HuH-7 (cell line): ENCODE results near the gene SRC.

ENCODE experiments used
- DNase-seq: peaks from one replicate; pipeline ENCODE4 v3.0.0; 2011; ENCODE audit warnings: low spot score

SRC gene

DNA sequence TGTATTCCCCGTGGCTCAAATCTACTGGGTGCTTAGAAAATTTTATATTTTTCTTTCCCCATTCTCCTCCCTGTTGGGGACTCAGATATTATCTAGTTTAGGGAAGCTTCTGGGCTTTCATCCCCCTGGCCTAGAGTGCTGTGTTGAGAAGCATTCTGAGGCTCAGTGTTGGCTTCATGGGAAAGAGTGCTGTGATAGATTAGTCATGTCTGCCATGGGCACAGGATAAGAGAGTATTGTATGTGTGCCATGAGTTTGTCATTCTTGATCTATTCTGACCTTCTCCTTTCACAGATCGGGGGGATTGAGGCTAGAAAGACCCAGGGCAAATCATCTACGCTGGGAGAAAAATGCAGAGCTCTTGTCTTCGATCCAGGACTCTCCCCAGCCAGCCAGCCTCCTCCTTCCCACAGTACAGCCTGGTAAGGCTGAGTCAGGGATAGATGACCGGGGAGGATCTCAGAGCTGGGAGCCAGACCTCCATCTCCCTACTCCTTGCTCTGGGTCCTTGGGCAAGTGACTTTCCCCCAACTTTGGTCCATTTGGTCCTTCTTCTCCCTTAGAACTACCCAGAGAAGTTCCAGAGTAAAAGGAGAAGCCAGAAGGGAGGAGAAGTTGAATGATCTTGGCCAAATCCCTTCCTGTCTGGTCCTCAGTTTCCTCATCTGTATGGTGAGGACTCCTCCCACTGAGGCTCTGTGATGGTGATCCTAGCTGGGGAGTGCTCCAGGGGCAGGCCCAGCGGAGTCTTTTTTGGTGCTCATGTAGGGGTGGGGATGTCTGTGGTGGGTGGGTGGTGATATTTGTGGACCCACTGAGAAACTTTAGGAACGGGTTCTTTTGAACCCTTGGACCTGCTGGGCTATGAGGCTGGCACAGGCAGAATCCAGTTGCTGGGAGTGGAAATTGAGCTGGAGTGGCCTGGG, 5.0 kb downstream of the SRC start:
- no peak for DNase-seq

DNA sequence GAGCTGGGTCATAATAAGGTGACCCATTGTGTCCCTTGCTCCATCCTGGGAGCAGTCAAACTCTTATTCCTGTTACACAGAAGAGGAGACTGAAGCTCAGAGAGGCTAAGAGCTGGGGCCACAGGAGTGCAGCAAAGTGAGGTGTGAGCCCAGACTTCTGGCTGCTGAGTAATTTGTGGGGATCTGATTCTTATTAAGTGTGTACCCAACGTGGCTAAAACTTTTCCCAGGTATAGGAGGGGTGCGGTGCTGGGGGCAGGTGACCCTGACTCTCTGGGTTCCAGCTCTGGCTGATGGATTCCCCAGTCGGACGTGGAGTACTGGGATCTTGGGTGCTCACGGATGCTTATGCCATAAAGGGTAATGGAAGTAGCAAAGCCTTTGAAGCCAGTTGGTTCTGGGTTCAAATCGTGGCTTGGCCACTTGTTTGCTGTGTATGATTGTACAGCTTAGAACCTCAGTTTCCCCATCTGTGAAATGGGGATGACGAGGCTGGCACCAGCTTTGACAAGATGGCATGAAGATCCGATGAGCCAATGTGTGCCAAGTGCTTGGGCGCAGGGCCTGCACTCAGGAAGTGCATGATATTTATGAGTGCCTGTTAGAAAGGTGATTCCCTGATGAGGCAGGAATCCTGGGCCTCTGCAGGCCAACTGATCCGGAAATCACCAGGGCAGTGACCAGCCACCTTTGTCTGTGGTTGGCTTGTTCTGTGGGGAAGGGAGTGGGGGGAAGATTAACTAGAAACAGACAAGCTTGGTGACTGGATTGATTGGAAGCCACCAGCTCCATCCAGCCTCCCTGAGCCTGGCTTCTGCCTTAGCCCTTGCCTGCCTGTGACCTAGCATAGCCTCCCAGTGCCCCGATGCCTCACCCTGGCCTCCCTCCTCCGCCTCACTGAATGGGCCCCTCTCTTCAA, 6.0 kb downstream of the SRC start:
- DNase-seq = no peak

DNA sequence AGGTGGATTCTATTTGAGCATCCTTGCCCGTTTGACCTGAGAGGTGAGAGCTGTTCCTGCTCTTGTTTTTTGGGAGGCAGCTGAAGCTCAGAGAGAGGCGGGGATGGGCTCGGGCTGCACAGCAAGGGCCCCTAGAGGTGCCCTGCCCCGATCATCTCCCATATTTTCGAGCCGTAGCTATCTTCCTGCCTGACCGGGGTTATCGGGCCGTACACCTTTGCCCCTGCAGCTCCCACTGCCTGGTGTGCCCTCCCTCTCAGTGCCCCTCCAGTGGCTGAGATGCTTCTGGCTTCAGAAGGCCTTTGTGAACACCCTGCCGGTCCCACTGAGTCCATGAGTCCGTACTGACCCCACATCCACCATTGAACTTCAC, 6.7 kb downstream of the SRC start:
- DNase-seq = no peak

DNA sequence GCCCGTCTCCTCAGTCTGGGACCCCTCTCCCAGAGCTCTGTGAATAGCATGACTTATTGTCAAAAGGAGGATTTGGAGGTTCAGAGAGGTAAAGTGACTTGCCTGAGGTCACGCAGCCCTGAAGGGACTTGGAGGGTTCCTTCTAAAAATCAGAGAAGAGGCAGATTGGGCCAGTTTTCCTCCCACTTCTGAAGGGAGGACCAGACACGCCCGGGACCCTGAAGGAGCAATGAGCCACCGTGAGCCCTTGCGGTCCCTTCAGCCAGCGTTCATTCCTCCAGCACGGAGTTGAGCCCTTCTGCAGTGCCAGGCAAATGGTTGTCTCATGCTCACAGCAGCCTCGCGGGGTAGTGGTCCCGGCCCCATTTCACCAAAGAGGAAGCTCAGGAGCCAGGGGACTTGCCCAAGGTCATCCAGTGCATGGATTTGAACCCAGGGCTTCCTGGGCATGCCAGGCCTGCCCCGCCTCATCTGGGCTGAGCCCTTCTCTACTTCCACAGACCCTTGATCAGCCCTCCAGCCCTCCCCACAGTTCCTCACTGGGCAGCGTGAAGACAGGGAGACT, 7.4 kb downstream of the SRC start:
- no peak for DNase-seq

DNA sequence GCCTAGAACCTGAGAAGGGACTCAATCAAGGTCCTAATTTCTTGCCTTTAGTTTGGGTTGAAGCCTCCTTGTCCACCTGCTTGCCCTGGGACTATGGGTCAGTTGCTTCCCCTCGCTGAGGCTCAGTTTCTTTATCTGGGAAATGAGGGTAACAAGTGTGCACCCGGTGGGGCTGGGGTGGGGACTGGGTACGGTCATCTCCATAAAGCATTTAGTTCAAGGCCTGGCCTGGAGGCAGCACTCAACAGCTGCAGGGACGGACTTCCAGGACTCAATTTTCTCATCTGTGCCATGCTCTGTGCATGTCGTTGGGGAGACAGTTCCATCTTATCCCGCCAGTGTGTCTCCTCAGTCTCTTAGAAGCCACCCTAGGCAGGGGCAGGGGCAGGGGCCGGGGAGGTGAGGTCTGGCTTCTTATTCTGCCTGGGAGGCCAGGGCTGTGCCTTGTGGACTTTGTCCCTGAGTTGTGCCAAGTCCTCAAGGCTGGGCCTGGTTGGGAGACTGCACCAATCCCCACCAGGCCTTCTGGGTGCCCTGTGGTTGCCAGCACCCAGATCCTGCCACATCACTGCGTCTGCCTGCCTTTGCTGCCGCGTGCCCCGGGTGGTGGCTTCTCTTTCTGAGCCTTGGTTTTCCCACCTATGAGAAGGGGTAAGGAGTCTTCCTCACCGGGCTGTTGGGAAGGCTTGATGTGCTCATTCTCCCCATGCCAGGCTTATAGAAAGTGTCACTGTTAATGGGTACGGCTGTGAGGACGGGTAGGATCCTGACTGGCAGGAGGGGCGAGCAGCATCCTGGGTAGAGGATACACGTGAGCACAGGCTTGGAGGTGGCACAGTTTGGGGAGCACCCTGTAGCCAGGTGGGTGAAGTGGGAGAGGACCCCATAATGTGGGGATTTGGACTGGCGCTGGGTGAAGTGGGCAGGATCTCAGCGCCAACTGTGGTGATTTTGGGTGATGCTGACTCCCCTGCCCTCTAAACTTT, 8.6 kb downstream of the SRC start:
- no peak for DNase-seq

DNA sequence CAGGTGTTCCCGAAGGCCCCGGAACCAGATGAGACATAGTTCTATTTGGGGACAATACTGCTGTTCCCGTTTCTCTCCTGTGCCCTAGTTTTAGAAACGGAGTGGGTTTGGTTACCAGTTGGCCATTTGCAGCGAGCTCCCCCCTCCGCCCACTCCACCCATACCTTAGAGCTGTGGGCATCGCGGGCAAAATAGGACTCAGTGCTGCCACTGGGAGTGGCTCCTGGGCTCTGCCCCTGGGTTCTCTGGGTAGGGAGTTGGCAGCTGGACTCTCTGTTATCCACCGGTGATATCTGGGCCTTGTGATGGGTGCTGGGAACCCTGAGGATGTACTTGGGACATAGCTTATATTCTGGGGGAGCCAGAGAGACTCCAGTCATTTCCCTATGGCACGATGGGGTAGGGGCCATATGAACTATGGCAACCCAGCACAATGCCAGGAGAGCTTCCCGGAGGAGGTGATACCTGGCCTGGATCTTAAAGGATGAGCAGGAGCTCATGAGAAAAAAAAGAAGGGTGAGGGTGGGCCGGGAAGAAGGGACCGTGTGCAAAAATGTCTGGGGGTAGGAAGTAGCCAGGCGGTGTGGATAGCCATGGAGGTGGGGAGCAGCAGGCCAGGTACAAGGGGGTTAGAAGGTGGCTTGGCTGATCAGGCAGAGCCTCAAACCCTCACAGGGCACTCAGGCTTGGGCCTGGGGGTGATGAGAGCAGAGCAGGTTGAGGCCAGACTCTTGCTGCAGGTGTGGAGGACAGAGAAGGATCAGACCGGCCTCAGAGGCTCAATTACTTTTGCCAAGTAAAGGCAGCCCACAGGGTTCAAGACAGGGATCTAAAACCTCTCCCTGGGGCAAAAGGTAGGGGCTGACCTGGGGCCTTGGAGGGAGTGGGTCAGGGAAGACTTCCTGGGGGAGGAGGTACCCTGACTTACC, 9.6 kb downstream of the SRC start:
- DNase-seq = no peak

DNA sequence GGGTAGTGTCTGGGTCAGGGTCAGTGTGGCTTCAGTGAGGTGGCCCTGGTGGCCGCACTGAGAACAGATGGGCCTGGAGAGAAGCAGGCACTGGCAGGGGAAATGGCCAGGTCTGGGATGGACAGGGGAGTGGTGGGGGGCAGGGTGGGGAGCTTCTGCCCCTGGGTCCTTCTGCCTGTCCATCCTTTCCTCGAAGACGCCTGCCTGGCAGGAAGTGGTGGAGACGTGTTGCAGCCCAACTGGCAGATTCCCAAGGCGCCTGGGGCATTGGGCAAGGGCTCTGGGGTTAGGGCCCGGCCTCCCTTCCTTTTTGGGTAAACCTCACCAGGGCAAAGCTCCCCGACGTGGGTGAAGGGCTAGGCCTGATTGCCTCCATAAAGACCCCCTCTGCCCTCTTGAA, 10.4 kb downstream of the SRC start:
- no peak for DNase-seq

DNA sequence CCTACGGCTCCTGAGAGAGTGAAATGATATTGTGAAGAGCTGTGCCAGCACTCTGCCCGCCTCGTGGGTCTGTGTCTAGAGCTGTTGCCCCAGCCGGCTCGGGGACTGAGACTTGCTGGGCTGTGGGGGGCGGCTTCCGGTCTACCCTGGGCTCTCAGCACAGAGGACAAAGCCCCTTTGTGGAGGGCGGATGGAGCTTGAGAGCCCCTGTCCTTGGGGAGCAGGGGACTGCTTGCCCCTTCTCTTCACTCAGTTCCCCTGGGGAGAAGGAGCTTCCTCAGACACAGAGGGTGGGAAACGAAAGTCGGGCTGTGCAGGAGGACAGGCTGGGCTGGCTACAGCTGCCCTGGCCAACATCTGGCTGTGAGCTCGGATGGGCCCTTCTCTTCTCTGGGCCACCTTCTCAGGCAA, 11.0 kb downstream of the SRC start:
- no peak for DNase-seq

DNA sequence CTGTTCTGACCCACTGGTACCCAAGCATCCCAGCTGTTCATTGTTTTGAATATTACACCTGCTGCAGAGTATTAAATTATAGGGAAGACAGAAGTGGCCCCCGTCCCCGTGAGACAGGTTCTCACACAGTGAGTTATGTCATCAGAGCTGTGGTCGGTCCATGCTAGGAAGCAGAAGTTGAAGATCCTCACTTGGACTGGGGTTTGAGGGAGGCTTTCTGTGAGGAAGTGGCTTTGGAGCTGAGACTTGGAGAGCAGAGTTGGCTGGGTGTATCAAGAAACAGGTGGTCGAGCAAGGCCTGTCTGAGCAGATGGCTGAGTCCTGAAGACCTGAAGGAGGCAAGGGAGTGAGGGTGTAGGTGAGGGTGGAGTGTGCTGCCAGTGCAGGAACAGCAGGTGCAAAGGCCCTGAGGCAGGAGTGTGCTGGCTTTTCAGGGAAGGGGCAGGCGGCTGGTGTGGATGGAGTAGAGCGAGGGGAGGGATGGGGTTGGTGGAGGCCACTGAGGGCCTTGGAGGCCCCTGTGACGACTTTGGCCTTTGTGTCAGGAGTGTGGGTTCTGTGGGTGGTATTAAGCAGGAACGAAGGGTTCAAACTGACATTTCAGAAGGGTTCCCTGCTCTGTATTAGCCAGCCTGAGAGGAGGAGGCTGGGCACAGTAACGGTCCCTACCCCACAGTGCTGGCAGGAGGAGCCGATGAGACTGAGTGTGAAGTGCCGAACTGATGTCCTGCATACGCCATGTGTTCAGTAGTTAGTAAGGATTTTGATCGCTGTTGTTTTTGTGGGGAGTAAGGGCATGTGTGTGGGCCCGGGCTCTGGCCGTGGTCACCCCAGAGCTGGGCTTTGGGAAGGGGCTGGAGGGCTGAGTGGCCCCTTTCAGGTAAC, 11.8 kb downstream of the SRC start:
- no peak for DNase-seq

DNA sequence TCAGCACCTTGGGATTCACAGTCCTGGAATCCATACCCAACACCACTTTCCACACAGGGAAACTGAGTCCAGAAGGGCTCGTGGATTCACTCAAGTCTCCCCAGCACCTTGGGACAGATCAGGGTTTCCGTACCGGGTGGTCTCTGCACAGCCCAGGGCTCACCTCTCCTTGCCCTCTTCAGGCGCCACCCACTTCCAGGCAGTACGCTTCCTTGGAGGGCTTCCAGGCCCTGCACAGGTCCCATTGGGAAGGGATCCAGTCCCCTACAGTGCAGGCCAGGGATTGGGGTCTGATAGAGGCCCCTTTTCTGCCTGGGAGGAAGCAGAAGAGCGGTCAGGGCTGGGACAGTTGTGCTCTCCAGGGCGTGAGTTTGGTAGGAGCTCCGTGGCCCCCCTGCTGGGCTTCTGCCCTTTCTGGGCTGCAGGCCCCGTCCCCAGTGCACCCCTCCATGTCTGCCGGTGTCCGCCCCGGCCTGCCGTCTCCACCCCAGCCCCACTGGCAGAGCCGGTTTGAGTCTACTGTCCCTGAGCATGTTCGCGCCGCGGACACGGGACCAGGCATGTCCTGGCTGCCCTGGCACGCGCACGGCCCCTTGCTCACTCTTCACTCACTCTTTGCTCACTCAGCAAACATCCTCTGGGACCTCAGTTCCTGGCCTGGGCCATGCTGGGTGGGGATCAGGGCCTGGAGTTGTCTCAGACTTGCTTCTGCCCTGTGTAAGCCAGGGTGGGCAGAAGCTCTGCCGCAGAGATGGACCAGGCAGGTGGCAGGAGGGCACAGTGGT, 12.6 kb downstream of the SRC start:
- no peak for DNase-seq

DNA sequence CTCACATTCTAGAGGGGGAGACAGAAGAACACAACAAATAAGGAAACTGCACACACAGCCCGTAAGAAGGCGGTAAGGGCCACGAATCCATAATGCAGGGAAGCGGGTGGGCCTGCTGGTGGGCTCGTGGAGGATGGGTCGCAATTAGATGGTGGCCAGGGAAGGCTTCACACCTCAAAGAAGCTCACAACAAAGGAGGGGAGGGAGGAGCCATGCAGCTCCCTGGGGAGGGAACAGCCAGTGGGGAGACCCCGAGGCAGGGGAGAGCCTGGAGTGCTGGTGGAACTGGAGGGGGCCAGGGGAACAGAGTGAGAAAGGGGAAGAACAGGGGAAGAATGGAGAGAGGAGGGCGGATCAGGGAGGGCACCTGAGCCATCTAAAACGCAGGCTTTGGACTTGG, 13.4 kb downstream of the SRC start:
- DNase-seq = no peak

DNA sequence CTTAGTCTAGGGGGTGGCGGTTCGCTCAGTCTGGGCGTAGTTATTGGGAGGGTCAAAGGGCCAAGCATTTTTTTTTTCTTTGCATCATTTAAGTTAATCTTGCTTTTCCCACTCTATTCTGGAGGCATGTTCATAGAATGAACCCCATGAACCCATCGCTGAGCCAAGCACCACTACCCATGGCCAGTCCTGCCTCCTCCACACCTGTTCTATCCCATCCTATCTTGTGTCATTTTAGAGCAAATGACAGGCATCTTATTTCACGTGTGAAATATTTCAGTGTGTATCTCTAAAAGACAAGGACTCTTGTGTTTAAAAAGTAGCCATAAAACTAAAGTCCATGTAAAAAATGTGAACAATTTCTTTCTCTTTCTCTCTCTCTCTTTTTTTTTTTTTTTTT, 13.9 kb downstream of the SRC start:
- no peak for DNase-seq

DNA sequence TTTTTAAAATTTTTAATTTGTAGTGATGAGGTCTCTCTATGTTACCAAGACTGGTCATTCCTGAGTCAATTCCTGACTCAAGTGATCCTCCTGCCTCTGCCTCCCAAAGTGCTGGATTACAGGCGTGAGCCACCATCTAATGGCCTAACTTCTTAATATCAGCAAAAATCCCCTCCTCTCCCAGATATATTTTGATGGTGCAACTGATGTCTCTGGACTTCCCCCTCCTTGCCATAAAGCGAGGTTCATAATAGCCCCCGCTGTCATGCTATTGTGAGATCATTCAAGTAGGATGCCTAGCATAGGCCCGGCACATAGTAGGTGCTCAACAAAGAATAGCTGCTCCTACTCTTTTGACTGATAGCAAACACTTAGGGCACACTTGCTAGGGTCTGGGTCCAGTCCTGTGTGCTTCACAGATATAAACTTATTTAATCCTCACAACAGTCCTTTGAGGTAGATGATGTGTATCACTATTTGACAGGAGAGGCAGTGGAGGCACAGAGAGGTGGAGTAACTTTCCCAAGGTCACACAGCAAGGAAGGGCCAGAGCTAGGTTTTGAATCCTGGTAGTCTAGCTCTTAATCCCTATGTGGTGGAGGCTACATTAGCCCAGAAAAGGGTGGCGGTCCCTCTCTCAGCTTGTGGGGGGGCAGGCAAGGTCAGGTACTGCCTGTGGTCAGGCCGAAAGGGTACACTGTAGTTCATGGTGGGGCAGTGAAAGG, 14.6 kb downstream of the SRC start:
- DNase-seq = no peak

DNA sequence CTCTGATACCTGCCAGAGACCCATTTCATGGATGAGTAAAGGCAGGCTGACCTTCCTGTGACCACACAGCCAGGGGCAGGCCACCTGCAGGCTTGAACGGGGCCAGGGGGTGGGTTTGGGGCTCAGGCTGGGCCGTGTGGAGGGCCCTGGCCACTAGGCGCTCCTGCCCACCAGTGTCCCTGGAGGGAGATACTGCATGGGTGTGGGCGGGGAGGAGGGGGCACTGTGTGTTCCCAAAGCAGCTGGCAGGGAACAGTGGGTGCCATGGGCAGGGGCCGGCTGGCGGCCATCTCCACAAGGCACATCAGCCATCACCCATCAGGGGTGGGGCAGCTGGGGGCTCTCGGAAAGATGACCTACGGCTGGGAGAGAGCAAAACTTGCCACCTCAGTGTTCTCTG, 15.4 kb downstream of the SRC start:
- no peak for DNase-seq

DNA sequence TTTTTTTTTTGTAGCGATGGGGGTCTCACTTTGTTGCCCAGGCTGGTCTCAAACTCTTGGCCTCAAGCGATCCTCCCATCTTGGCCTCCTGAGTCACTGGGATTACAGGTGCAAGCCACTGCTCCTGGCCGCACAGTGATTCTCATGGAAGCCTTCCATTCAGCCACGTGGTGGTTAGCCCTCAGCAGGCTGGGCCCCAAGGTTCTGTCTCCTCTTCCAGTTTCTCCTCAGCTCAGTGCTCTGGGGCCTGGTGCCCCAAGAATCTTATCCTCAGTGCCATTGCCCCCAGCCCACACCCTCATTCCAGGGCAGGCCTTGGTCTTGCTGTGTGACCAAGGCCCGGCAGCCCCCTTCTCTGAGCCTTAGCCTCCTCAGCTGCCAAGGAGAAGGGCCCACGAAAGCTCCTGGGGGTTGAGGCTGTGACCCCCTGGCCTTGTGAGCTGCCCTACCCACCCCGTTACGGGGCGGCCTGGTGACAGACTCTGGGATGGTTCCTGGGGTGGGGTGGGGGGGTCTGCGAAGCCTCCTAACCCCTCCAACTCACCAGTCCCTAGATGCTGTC, 16.4 kb downstream of the SRC start:
- no peak for DNase-seq

DNA sequence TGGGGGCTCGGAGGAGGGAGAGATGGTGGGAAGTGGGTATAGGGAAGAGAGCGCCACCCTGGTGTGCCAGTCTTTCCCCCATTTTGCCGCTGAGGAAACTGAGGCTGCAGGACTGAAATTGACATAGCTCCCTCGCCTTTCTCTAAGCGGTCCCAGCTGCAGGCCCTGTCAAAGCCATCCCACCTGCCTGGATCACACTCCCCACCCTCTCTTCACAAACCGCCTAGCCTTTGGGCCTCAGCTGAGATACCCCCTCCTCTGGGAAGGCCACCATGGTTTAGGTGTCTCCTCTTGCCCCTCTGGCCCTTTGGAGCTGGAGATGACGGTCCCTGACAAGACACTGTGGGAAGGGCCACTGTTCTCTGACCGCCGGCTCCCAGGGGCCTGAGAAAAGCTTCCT, 16.9 kb downstream of the SRC start:
- no peak for DNase-seq

DNA sequence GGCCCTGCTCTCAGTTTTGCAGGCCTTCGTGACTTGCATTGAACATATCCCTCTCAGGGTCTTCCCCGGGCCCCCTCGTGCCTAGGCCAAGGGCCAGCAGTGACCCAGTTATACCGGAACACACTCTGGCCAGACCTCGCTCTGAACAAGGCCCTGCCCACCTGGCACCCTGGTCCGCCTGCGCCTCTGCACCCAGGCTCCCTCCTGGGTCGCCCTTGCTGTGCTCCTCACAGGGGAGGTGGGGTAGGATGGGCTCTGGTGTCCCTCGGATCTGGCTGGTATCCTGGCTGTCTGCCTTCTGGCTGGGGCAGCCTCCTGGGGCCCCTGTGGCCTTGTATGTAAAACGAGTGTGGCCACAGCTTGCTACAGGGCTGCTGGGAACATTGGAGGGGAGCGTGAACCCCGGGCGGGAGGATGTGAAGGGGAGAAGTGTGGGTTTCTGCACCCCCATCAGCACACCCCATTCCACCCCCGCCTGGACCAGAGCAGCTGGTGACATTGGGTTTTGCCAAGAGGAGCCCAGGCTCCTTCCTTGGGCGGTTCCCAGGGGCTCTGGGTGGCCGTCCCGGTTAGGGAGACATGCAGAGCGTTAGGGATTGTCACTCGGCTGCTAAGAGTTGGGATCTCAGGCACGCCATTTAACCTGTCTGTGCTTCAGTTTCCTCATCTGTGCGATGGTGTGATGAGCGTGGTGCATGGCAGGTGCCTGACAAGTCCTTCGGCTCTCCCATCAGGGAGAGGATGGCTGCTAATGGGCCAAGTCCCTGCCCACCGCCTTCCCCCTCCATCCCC, 17.5 kb downstream of the SRC start:
- no peak for DNase-seq
